Ureter (tissue), 1 donor: ENCODE data around the gene EIF4B. TPM values are rescaled to one million over a fixed set of nuclear protein-coding genes. Genes with fewer than 3 reads are reported as not detected.
"Not testable (repeated sequence)": the region's sequence is repeated elsewhere in the genome, so short reads cannot be mapped to it uniquely, and the experiment has no call there.

Source experiments
- DNase-seq: peaks from one replicate; pipeline ENCODE4 v3.0.0-alpha.2; 2020; ENCODE audit warnings: low spot score
- total RNA-seq: library from RNA; stranded (reverse); gene quantifications from one replicate; pipeline ENCODE4 v1.2.4, GENCODE V29; 2023
- donor health status: DM: yes; HTN: yes; CAD: no.

Gene EIF4B
- total RNA-seq, 1 donor from 2014 or later: 474 TPM

GRCh38 chr12:53004178-53004577, 2.1 kb upstream of the EIF4B start:
- no peak for DNase-seq

GRCh38 chr12:53004582-53004981, 1.7 kb upstream of the EIF4B start:
- no peak for DNase-seq

- no peak for DNase-seq
These were observed 856 bp upstream of the EIF4B start for GRCh38 chr12:53005215-53005985.

GRCh38 chr12:53006810-53007309, 604 bp downstream of the EIF4B start:
- DNase-seq: peak; percentile 79

- no peak for DNase-seq
These were observed 1.1 kb downstream of the EIF4B start for GRCh38 chr12:53007343-53007742.

GRCh38 chr12:53008760-53009159, 2.5 kb downstream of the EIF4B start:
- DNase-seq: not testable (repeated sequence)

- DNase-seq: no peak
These were observed 4.7 kb downstream of the EIF4B start for GRCh38 chr12:53010955-53011354.

- no peak for DNase-seq
These were observed 5.6 kb downstream of the EIF4B start for GRCh38 chr12:53011889-53012288.

- DNase-seq: no peak
These were observed 6.7 kb downstream of the EIF4B start for GRCh38 chr12:53012928-53013327.

GRCh38 chr12:53014709-53015108, 8.5 kb downstream of the EIF4B start:
- no peak for DNase-seq

- no peak for DNase-seq
These were observed 19.0 kb downstream of the EIF4B start for GRCh38 chr12:53025250-53025649.

- not testable (repeated sequence) for DNase-seq
These were observed 20.8 kb downstream of the EIF4B start for GRCh38 chr12:53027014-53027413.

- no peak for DNase-seq
These were observed 25.4 kb downstream of the EIF4B start for GRCh38 chr12:53031616-53032015.

- DNase-seq: not testable (repeated sequence)
These were observed 27.6 kb downstream of the EIF4B start for GRCh38 chr12:53033832-53034231.

GRCh38 chr12:53034459-53034858, 28.2 kb downstream of the EIF4B start:
- no peak for DNase-seq

GRCh38 chr12:53036802-53037201, 30.5 kb downstream of the EIF4B start:
- DNase-seq: no peak

GRCh38 chr12:53039851-53040250, 33.6 kb downstream of the EIF4B start:
- DNase-seq: no peak

GRCh38 chr12:53042607-53043454, 36.6 kb downstream of the EIF4B start:
- no peak for DNase-seq

- peak; percentile 50 for DNase-seq
These were observed 37.9 kb downstream of the EIF4B start for GRCh38 chr12:53044052-53044581.

- DNase-seq: no peak
These were observed 38.8 kb downstream of the EIF4B start for GRCh38 chr12:53044896-53045695.

GRCh38 chr12:53045696-53046045, 39.4 kb downstream of the EIF4B start:
- peak; percentile 70 for DNase-seq
